D721Med (cell line): Measurements from ENCODE around the gene ARHGEF12.

Experiments
- DNase-seq: peaks from one replicate; pipeline ENCODE4 v3.0.0; 2011; ENCODE audit warnings: low spot score; ENCODE audit not compliant: insufficient read length
- FAIRE-seq: peaks from 2 replicates; lab custom pipeline; 2011; peaks lifted over from hg19 to GRCh38; lab: Jason Lieb, UNC
- CTCF ChIP-seq: IDR thresholded peaks from 2 replicates; pipeline ENCODE4 v1.5.1; 2012; ENCODE audit warnings: mild to moderate bottlenecking, control low read depth; ENCODE audit not compliant: insufficient read depth; ENCODE audit errors: missing control alignments

Gene ARHGEF12

GRCh38 chr11:120432056-120433018, 96.1 kb downstream of the ARHGEF12 start:
- FAIRE-seq: peak; percentile 55
- no peak for DNase-seq
- TF ChIP-seq CTCF: no peak

- no peak for FAIRE-seq
These were observed 105.4 kb downstream of the ARHGEF12 start for GRCh38 chr11:120441592-120441991.

DNA sequence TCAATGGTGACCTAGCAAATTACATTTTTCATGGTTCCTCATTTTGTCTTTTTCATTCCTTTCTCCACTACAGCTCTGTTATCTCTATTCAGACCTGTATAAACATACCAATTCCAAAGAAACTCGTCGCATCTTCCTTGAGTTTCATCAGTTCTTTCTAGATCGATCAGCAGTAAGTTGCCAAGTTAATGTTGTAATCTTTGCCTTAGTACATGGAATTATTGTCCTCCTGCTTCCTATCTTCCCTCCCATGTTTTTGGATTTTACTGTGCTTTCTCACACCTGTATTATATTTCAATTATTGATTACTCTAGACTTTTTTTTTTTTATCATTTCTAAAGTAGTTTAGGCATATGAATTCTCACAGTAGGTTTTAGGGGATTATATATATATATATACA, 105.8 kb downstream of the ARHGEF12 start:
- no peak for TF ChIP-seq CTCF
- FAIRE-seq (no peak), DNase-seq (no peak)

More at GRCh38 chr11:120441592-120441991, 105.4 kb downstream of the ARHGEF12 start:
- DNase-seq: no peak
- TF ChIP-seq CTCF: no peak

DNA sequence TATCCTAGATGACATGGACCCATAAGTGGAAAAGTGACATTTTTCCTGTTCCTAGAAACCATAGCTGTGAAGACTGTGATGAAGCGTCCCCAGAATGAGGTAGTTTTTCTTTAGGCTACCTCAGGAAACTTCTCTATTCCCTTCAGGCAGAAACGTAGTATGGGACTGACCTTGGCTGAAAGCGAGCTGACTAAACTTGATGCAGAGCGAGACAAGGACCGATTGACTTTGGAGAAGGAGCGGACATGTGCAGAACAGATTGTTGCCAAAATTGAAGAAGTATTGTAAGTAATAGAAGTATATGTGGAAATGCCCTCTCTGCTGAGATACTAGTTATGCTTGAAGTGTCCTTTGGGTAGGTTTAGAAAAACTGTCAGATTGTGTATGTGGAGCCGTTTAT, 110.6 kb downstream of the ARHGEF12 start:
- FAIRE-seq (no peak), DNase-seq (no peak)
- no peak for TF ChIP-seq CTCF

DNA sequence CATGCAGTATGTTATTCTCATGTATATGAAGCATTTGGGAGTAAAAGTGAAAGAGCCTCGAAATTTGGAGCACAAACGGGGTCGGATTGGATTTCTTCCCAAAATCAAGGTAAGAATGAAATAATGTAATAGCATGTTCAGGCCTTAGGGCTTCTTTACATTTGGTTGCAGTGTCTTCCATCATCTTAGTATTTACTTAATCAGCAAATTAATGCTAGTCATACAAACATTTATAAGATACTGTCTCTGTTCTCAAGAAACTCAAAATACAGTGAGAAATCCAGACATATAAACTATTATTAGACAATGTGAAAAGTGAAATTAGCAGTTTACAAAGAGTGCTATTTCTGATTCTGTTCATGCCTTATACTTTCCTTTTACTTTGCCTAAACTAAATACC, 112.0 kb downstream of the ARHGEF12 start:
- no peak for TF ChIP-seq CTCF
- DNase-seq (no peak), FAIRE-seq (no peak)

DNA sequence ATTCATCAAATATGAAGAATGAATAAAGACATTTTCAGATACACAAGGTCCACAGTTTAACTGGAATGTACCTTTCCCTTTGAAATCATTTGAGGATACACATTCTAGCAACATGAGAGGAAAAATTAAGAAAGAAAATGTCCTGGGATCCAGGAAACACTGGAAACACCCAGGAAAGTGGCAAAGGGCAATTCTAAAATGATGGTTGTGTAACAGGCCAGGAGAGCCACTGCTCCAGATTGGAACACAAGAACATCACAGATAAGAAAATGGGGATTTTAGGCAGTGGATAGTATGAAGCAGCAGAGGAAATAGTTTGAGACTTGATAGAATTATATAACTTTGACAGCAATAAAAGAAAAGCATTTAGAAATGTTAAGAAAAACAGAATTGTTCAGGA, 119.3 kb downstream of the ARHGEF12 start:
- no peak for TF ChIP-seq CTCF
- DNase-seq: no peak
- FAIRE-seq: no peak

DNA sequence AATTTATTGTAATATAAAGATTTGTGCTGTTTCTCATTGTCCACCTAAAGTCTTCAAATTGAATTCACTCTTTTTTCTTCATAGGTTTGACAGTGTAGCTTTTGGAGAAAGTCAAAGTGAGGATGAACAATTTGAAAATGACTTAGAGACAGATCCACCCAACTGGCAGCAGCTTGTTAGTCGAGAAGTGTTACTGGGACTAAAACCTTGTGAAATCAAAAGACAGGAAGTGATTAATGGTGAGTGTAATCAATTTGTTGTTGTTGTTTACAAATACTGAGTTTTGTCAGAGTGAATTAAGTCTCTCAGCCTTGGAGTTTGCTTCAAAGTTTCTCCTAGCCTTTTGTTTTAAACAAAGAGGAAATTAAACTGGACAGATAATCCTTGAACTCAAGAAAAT, 121.8 kb downstream of the ARHGEF12 start:
- FAIRE-seq: no peak
- TF ChIP-seq CTCF: no peak
- no peak for DNase-seq
